HepG2 (cell line): ENCODE results near the gene MUC13. TPM values are rescaled to one million over a fixed set of nuclear protein-coding genes. Genes with fewer than 3 reads are reported as not detected.

Source experiments
- ARID4A ChIP-seq: sonication (generic); formaldehyde crosslinking; IDR thresholded peaks from 2 replicates; pipeline ENCODE4 v1.5.0; 2020; ENCODE audit warnings: mild to moderate bottlenecking, missing genetic modification reagents, borderline replicate concordance
- CHCHD3 ChIP-seq: sonication (generic); formaldehyde crosslinking; IDR thresholded peaks from 2 replicates; pipeline ENCODE4 v1.8.0; 2022; ENCODE audit warnings: mild to moderate bottlenecking, missing genetic modification reagents, moderate library complexity
- GATA4 ChIP-seq: sonication (generic); IDR thresholded peaks from 2 replicates; pipeline ENCODE4 v1.6.1; 2016; ENCODE audit warnings: antibody characterized with exemption, low read depth, borderline replicate concordance
- MAFG ChIP-seq: sonication (generic); formaldehyde crosslinking; IDR thresholded peaks from 2 replicates; pipeline ENCODE4 v1.5.1; 2020; ENCODE audit warnings: mild to moderate bottlenecking, missing genetic modification reagents
- REXO4 ChIP-seq: sonication (generic); formaldehyde crosslinking; IDR thresholded peaks from 2 replicates; pipeline ENCODE4 v1.8.0; 2022; ENCODE audit warnings: missing genetic modification reagents, mild to moderate bottlenecking, borderline replicate concordance
- TFE3 ChIP-seq: IDR thresholded peaks from 2 replicates; pipeline ENCODE4 v1.6.1; 2016
- ZBTB26 ChIP-seq: IDR thresholded peaks from 2 replicates; pipeline ENCODE4 v1.6.1; 2016; ENCODE audit warnings: missing compliant biosample characterization, missing genetic modification reagents, borderline replicate concordance
- ZFP82 ChIP-seq: sonication (generic); formaldehyde crosslinking; IDR thresholded peaks from 2 replicates; pipeline ENCODE4 v1.5.1; 2020; ENCODE audit warnings: mild to moderate bottlenecking, missing genetic modification reagents, borderline replicate concordance
- ZNF232 ChIP-seq: sonication (generic); formaldehyde crosslinking; IDR thresholded peaks from 2 replicates; pipeline ENCODE4 v1.4.0; 2020; ENCODE audit warnings: missing genetic modification reagents, borderline replicate concordance
- ZNF605 ChIP-seq: sonication (generic); formaldehyde crosslinking; IDR thresholded peaks from 2 replicates; pipeline ENCODE4 v1.8.0; 2022; ENCODE audit warnings: mild to moderate bottlenecking, missing genetic modification reagents
- ZNF609 ChIP-seq: sonication (generic); formaldehyde crosslinking; IDR thresholded peaks from 2 replicates; pipeline ENCODE4 v1.4.0; 2020; ENCODE audit warnings: mild to moderate bottlenecking, missing genetic modification reagents, borderline replicate concordance
- ZNF710 ChIP-seq: sonication (generic); formaldehyde crosslinking; IDR thresholded peaks from 2 replicates; pipeline ENCODE4 v1.5.0; 2020; ENCODE audit warnings: mild to moderate bottlenecking, missing genetic modification reagents, borderline replicate concordance
- polyA plus RNA-seq, 8 experiments: library from polyadenylated mRNA; depleted of rRNA in 3 of 8; stranded (reverse) in 7 of 8; unstranded in 1 of 8; fragments of >200 nt; fragmentation: Illumina TruSeq in 4 of 8; extraction: Trizol in 4 of 8; gene quantifications; 2 replicates each; pipeline versions ENCODE4 v1.2.1 to v1.2.3, GENCODE V29; 2011 to 2016; ENCODE audit warnings: low read depth in 4 of 8, missing spikeins in 1 of 8, mixed read lengths in 1 of 8; ENCODE audit not compliant: insufficient read depth in 1 of 8
- total RNA-seq, 5 experiments: library from RNA; depleted of rRNA; stranded (reverse); fragments of >200 nt; fragmentation: Illumina TruSeq; extraction: Trizol; gene quantifications; 2 replicates each; pipeline ENCODE4 v1.2.3, GENCODE V29; 2016; ENCODE audit warnings: low read depth in 1 of 5

MUC13 gene
- total and polyA plus RNA-seq, 2 of the 13 experiments (the other 11 are each of a cell fraction or from before 2014, with no cell fraction given), result 0.04 to 1.2 TPM

- TF ChIP-seq ZNF710 (peak; percentile 70; the same call in 1 of the 2 replicates), TFE3 (CRISPR knock-in tag) (0 out of 2 replicates have a peak, but pooled peaks have one; percentile 15), ZNF609 (CRISPR knock-in tag) (peak; percentile 26; the same call in 1 of the 2 replicates), CHCHD3 (CRISPR knock-in tag) (no peak), ZBTB26 (CRISPR knock-in tag) (peak; percentile 32; the same call in 1 of the 2 replicates), MAFG (CRISPR knock-in tag) (no peak), ZNF232 (CRISPR knock-in tag) (no peak), ARID4A (CRISPR knock-in tag) (no peak; the same call in 1 of the 2 replicates), ZFP82 (CRISPR knock-in tag) (no peak), ZNF605 (peak; percentile 67; the same call in 1 of the 2 replicates), GATA4 (peak; percentile 88), REXO4 (CRISPR knock-in tag) (no peak)
Measured at GRCh38 chr3:124878561-124879336, 55.8 kb downstream of the MUC13 start (continued).
